Measurements from ENCODE around the gene TAAR5.
"Not testable (repeated sequence)": the region's sequence is repeated elsewhere in the genome, so short reads cannot be mapped to it uniquely, and the experiment has no call there.

Gene TAAR5

GRCh38 chr6:132570221-132570777 is 19.2 kb downstream of the TAAR5 start, which contains the start of gene TAAR6:
Gene TAAR6, plus strand, starts transcription at chr6:132570322. Its CDS starts 0 bp downstream, at chr6:132570322.
- DNase-seq (ENCODE audit: low read depth in 3 of 3): no peak

- DNase-seq (ENCODE audit: low read depth in 3 of 3): no peak
These were observed 20.4 kb downstream of the TAAR5 start for GRCh38 chr6:132569170-132569569.

GRCh38 chr6:132568611-132569010 is 20.9 kb downstream of the TAAR5 start:
- DNase-seq (ENCODE audit: low read depth in 3 of 3): no peak

GRCh38 chr6:132567566-132567965 is 22.0 kb downstream of the TAAR5 start:
- no peak for DNase-seq (ENCODE audit: low read depth in 3 of 3)

- no peak for DNase-seq (ENCODE audit: low read depth in 3 of 3)
These were observed 23.1 kb downstream of the TAAR5 start for GRCh38 chr6:132566404-132566803.

GRCh38 chr6:132560087-132560486 is 29.5 kb downstream of the TAAR5 start:
- not testable (repeated sequence) for DNase-seq (ENCODE audit: low read depth in 3 of 3)

- DNase-seq (ENCODE audit: low read depth in 3 of 3): no peak
These were observed 37.2 kb downstream of the TAAR5 start, which contains the start of gene TAAR8 for GRCh38 chr6:132552372-132552771. Gene TAAR8, plus strand, starts transcription at chr6:132552672. Its CDS starts 21 bp downstream, at chr6:132552693.

- DNase-seq (ENCODE audit: low read depth in 3 of 3): no peak
These were observed 38.3 kb downstream of the TAAR5 start for GRCh38 chr6:132551214-132551613.

- no peak for DNase-seq (ENCODE audit: low read depth in 3 of 3)
These were observed 40.6 kb downstream of the TAAR5 start for GRCh38 chr6:132548746-132549463.

- no peak for DNase-seq (ENCODE audit: low read depth in 3 of 3)
These were observed 44.7 kb downstream of the TAAR5 start for GRCh38 chr6:132544826-132545225.

All from stimulated activated CD4-positive, alpha-beta T cell treated with anti-CD3 and anti-CD28 coated beads, TNF-alpha, amount 100 ng/mL, for 48 hours (primary cell).